T47D (cell line): Measurements from ENCODE around the gene IKZF1.

ENCODE experiments used
- DNase-seq, 2 experiments: peaks; one replicate each; pipeline versions ENCODE4 v3.0.0 to v3.0.0-alpha.2; 2011 to 2012; ENCODE audit warnings: low read depth in 1 of 2, low spot score in 1 of 2
- JUND ChIP-seq: IDR thresholded peaks from 2 replicates; pipeline ENCODE4 v1.6.1; 2012; ENCODE audit warnings: low read depth
- in situ Hi-C: cut with HindIII; loops from 2 replicates; pipeline ENCODE4 v1.10.0; 2016; ENCODE audit warnings: low sequenced_read_pairs, low pct_unique_long_range_greater_than_20kb

IKZF1 gene

GRCh38 chr7:50317697-50318669 is 13.5 kb downstream of the IKZF1 start:
- in situ Hi-C loops: no loop called here
- no peak for DNase-seq
- no peak for TF ChIP-seq JUND

- in situ Hi-C loops: no loop called here
- TF ChIP-seq JUND: no peak
- no peak for DNase-seq
These were observed 17.1 kb downstream of the IKZF1 start for GRCh38 chr7:50321487-50322067.

GRCh38 chr7:50324113-50324512 is 19.6 kb downstream of the IKZF1 start:
- in situ Hi-C loops: no loop called here
- no peak for DNase-seq
- TF ChIP-seq JUND: no peak

- TF ChIP-seq JUND: no peak
- in situ Hi-C loops: no loop called here
- DNase-seq: no peak
These were observed 22.9 kb downstream of the IKZF1 start for GRCh38 chr7:50327443-50327842.

- no peak for TF ChIP-seq JUND
- in situ Hi-C loops: no loop called here
These were observed 25.3 kb downstream of the IKZF1 start for GRCh38 chr7:50329775-50330174.

GRCh38 chr7:50330254-50330653 is 25.7 kb downstream of the IKZF1 start:
- no peak for TF ChIP-seq JUND
- no peak for DNase-seq
- in situ Hi-C loops: no loop called here

More at GRCh38 chr7:50329775-50330174, 25.3 kb downstream of the IKZF1 start:
- DNase-seq: no peak

GRCh38 chr7:50330696-50331095 is 26.2 kb downstream of the IKZF1 start:
- in situ Hi-C loops: no loop called here
- no peak for DNase-seq
- TF ChIP-seq JUND: no peak

GRCh38 chr7:50331564-50332208 is 27.2 kb downstream of the IKZF1 start:
- in situ Hi-C loops: no loop called here
- no peak for DNase-seq
- TF ChIP-seq JUND: no peak

- in situ Hi-C loops: no loop called here
- TF ChIP-seq JUND: no peak
- no peak for DNase-seq
These were observed 28.0 kb downstream of the IKZF1 start for GRCh38 chr7:50332241-50333165.

- in situ Hi-C loops: no loop called here
- no peak for DNase-seq
- TF ChIP-seq JUND: no peak
These were observed 28.7 kb downstream of the IKZF1 start for GRCh38 chr7:50333221-50333651.

- no peak for TF ChIP-seq JUND
- in situ Hi-C loops: no loop called here
- DNase-seq: no peak
These were observed 30.0 kb downstream of the IKZF1 start for GRCh38 chr7:50334341-50334994.
